ENCODE measurements around the gene TMTC2. TPM values are rescaled to one million over a fixed set of nuclear protein-coding genes. Genes with fewer than 3 reads are reported as not detected.

TMTC2 gene
- total RNA-seq, 2 experiments from 2014 or later = 1.8 to 2.1 TPM

DNA sequence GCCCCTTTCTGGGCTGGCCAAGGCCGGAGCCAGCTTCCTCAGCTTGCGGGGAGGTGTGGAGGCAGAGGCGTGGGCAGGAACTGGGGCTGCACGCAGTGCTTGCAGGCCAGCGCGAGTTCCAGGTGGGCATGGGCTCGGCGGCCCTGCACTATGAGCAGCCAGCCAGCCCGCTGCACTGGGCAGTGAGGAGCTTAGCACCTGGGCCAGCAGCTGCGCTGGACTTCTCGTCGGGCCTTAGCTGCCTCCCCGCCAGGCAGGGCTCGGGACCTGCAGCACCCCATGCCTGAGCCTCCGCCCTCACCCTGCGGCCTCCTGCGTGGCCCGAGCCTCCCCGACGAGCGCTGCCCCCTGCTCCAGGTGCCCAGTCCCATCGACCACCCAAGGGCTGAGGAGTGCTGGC lies 42.0 kb downstream of the TMTC2 start:
- H3K36me3 ChIP-seq (ENCODE audit: insufficient read depth, low read length) = no peaks in the 10 kb centered on the region
- no peak overlapping the region for H3K4me3 ChIP-seq (ENCODE audit: low read length)
- no peak for DNase-seq
- Mint-ChIP-seq H3K9me3 (no peaks in the 10 kb centered on the region), H3K27ac (no peak overlapping the region), H3K4me1 (ENCODE audit: low read depth) (no peaks in the 10 kb centered on the region), H3K36me3 (ENCODE audit: low read depth) (no peaks in the 10 kb centered on the region), H3K27me3 (no peaks in the 10 kb centered on the region), H3K4me3 (no peak overlapping the region)
- no peak for ATAC-seq (ENCODE audit: poor library complexity)
- no peaks in the 10 kb centered on the region for H3K27me3 ChIP-seq (ENCODE audit: control insufficient read depth in 1 of 2, insufficient read depth in 2 of 2, low read length in 2 of 2)
- TF ChIP-seq, protein P1, sequence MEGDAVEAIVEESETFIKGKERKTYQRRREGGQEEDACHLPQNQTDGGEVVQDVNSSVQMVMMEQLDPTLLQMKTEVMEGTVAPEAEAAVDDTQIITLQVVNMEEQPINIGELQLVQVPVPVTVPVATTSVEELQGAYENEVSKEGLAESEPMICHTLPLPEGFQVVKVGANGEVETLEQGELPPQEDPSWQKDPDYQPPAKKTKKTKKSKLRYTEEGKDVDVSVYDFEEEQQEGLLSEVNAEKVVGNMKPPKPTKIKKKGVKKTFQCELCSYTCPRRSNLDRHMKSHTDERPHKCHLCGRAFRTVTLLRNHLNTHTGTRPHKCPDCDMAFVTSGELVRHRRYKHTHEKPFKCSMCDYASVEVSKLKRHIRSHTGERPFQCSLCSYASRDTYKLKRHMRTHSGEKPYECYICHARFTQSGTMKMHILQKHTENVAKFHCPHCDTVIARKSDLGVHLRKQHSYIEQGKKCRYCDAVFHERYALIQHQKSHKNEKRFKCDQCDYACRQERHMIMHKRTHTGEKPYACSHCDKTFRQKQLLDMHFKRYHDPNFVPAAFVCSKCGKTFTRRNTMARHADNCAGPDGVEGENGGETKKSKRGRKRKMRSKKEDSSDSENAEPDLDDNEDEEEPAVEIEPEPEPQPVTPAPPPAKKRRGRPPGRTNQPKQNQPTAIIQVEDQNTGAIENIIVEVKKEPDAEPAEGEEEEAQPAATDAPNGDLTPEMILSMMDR (IDR thresholded peaks at IDR 0.05) = no peak
- ChIA-PET POLR2A (no interaction called here), CTCF (no interaction called here)
- intact Hi-C loops (cut with DNase I, micrococcal nuclease) = no loop called here
- H3K27ac ChIP-seq (ENCODE audit: low read depth in 1 of 2, low read length in 2 of 2) = no peak overlapping the region
- peaks cover 0 to 9% of the 10 kb centered on the region in 2 experiments for H3K9me3 ChIP-seq (ENCODE audit: control insufficient read depth in 1 of 2, insufficient read depth in 1 of 2, low read length in 2 of 2)
- H3K4me1 ChIP-seq (ENCODE audit: insufficient read depth, low read length) = no peaks in the 10 kb centered on the region

DNA sequence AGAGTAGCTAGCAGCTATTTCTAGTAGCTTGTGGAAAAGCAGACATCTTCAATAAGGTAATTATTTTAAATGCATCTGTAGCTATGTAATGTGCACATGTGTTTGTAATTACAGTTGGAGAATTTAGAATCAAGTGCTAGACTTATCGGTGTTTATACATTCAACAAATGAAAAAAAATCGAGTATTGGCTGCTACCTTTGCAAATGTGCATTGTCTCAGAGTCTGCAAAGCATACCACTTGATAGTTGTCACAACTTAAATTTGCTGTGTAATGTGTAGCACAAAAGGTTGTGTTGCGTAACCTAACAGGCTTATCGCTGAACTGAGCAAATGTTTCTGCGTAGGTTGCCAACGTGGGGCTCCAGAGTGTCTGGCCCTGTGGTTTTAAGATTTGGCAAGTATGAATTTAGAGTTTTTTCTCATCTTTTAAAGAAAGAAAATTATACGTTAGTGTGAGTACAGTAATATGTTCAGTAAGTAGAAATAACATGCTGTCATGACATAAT lies 44.3 kb downstream of the TMTC2 start:
- ChIA-PET CTCF (no interaction called here), POLR2A (no interaction called here)
- Mint-ChIP-seq H3K4me1 (ENCODE audit: low read depth) (no peaks in the 10 kb centered on the region), H3K36me3 (ENCODE audit: low read depth) (no peaks in the 10 kb centered on the region), H3K27ac (no peak overlapping the region), H3K9me3 (no peaks in the 10 kb centered on the region), H3K27me3 (no peaks in the 10 kb centered on the region), H3K4me3 (no peak overlapping the region)
- no peak for ATAC-seq (ENCODE audit: poor library complexity)
- Histone ChIP-seq H3K36me3 (ENCODE audit: insufficient read depth, low read length) (no peaks in the 10 kb centered on the region), H3K9me3 (ENCODE audit: control insufficient read depth in 1 of 2, insufficient read depth in 1 of 2, low read length in 2 of 2) (peaks cover 0 to 9% of the 10 kb centered on the region in 2 experiments), H3K4me3 (ENCODE audit: low read length) (no peak overlapping the region), H3K27me3 (ENCODE audit: control insufficient read depth in 1 of 2, insufficient read depth in 2 of 2, low read length in 2 of 2) (no peaks in the 10 kb centered on the region), H3K4me1 (ENCODE audit: insufficient read depth, low read length) (no peaks in the 10 kb centered on the region), H3K27ac (ENCODE audit: low read depth in 1 of 2, low read length in 2 of 2) (no peak overlapping the region)
- intact Hi-C loops (cut with DNase I, micrococcal nuclease) = no loop called here
- TF ChIP-seq, protein P1 (IDR thresholded peaks at IDR 0.05) = no peak
- no peak for DNase-seq

DNA sequence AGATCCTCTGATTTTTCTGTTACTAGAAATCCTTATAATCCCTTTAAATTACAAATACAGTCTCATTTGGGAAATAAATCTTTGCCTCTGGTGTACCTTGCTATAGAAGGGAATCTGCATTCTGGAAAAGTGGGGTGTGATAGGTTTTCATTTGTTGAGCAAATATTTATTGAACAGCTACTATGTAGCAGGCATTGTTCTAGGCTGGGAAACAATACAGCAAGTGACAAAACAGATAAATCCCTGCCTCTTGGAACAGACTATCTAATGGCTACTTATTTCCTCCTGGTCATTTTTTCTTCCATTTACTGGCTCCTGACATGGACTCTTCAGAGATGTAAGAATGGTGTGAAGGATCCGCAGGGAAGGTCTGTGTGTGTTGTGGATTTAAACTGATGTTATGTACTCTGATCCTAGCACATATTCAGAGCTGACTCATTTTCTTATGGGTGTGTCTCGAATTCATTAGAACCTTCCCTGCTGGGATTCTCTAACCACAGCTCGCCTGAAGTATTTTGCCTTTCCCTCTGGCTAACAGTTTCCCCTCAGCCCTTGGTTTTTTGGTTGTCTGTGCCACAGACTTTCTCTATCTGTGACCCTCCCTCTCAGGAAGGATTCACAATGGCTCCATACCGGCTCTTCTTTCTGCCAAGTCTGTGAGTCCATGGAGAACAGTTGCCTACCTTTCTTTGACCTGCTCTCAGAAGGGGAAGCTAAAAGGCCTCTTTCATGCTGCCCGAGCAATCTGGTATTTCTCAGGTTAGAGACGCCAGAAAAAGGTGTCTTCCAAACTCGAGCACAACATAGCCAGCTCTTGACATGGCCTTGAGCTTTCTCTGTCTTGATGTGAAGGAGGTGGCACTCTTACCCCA lies 53.7 kb downstream of the TMTC2 start:
- Mint-ChIP-seq H3K27ac (no peak overlapping the region), H3K27me3 (no peaks in the 10 kb centered on the region), H3K9me3 (no peaks in the 10 kb centered on the region), H3K4me1 (ENCODE audit: low read depth) (no peaks in the 10 kb centered on the region), H3K36me3 (ENCODE audit: low read depth) (no peaks in the 10 kb centered on the region), H3K4me3 (no peak overlapping the region)
- TF ChIP-seq, protein P1 (IDR thresholded peaks at IDR 0.05) = no peak
- intact Hi-C loops (cut with DNase I, micrococcal nuclease) = no loop called here
- H3K4me1 ChIP-seq (ENCODE audit: insufficient read depth, low read length) = no peaks in the 10 kb centered on the region
- H3K4me3 ChIP-seq (ENCODE audit: low read length) = no peak overlapping the region
- ChIA-PET CTCF (no interaction called here), POLR2A (no interaction called here)
- no peak overlapping the region for H3K27ac ChIP-seq (ENCODE audit: low read depth in 1 of 2, low read length in 2 of 2)
- H3K36me3 ChIP-seq (ENCODE audit: insufficient read depth, low read length) = no peaks in the 10 kb centered on the region
- no peak for ATAC-seq (ENCODE audit: poor library complexity)
- no peaks in the 10 kb centered on the region for H3K9me3 ChIP-seq (ENCODE audit: control insufficient read depth in 1 of 2, insufficient read depth in 1 of 2, low read length in 2 of 2)
- H3K27me3 ChIP-seq (ENCODE audit: control insufficient read depth in 1 of 2, insufficient read depth in 2 of 2, low read length in 2 of 2) = no peaks in the 10 kb centered on the region
- no peak for DNase-seq

All from CD4-positive, alpha-beta T cell (primary cell).